ENCODE data around the gene PIK3IP1. TPM values are rescaled to one million over a fixed set of nuclear protein-coding genes. Genes with fewer than 3 reads are reported as not detected.

The PIK3IP1 gene
- total and polyA plus RNA-seq, 10 of the 15 experiments (the other 5 are each of a cell fraction or from before 2014, with no cell fraction given) = 0.77 to 6.5 (median 3.0) TPM

- TF ChIP-seq BCL3 (IDR thresholded peaks at IDR 0.05; ENCODE audit: borderline replicate concordance, insufficient read depth, low read depth, low read length, poor library complexity, severe bottlenecking) = no peak
These were observed 21.3 kb downstream of the PIK3IP1 start (continued) for GRCh38 chr22:31271026-31271425.

GRCh38 chr22:31269892-31270579 is 22.3 kb downstream of the PIK3IP1 start:
- no peaks in the 10 kb centered on the region for H3K79me2 ChIP-seq (ENCODE audit: control insufficient read depth, insufficient read depth, low read length)
- ChIA-PET SMC1A (ENCODE audit: uncharacterized antibody, unreplicated experiment) (interaction anchor here (0.8 to 4.7 kb wide), 7 partner anchors 16 to 507 kb away, joined by 3 to 59 read pairs (median 4); partner anchors contain the start of genes LIMK2 and PIK3IP1), POLR2A (no interaction called here), CTCF (interaction anchor here (1.2 to 6.9 kb wide), 5 partner anchors 11 to 165 kb away, joined by 3 to 115 read pairs (median 4); partner anchors contain the start of gene LIMK2), RAD21 (ENCODE audit: unreplicated experiment) (interaction anchor here (0.8 to 2.3 kb wide), 2 partner anchors 40 to 57 kb away, joined by 3 to 14 read pairs; partner anchors contain the start of gene LIMK2)
- no peak overlapping the region for H3K4me3 ChIP-seq
- ATAC-seq = no peak
- intact Hi-C loops (cut with micrococcal nuclease; ENCODE audit: unreplicated experiment) = loop anchor here (5.0 kb wide), 1 partner anchor 163 kb away; the partner anchor contains the start of gene SELENOM
- no peaks in the 10 kb centered on the region for H3K9me3 ChIP-seq (replicated peaks; ENCODE audit: control insufficient read depth, insufficient read depth, low read length)
- 100% methylated on average over 2 of the region's 3 CpGs for WGBS (ENCODE audit: insufficient coverage, insufficient replicate concordance, low lambda C conversion rate, missing lambda C conversion rate)
- in situ Hi-C loops (cut with MboI) = no loop called here
- no peak overlapping the region for H2AFZ ChIP-seq (ENCODE audit: control insufficient read depth, low read depth, low read length)
- no TSS peak for BruUV-seq (replicated peaks)
- no peak overlapping the region for H3K27ac ChIP-seq (ENCODE audit: control insufficient read depth, insufficient read depth)
- peaks cover 23 to 35% of the 10 kb centered on the region in 2 experiments for H3K36me3 ChIP-seq (ENCODE audit: control insufficient read depth in 2 of 2, insufficient read depth in 2 of 2, low read length in 1 of 2)
- H3K27me3 ChIP-seq (replicated peaks in 1 of 2; ENCODE audit: control insufficient read depth in 2 of 2, insufficient read depth in 2 of 2, low read length in 1 of 2) = no peaks in the 10 kb centered on the region
- H3K9ac ChIP-seq (ENCODE audit: control insufficient read depth, insufficient read depth, low read length) = no peak overlapping the region
- H3K4me2 ChIP-seq (ENCODE audit: control insufficient read depth, insufficient read depth) = no peak overlapping the region
- DNase-seq (ENCODE audit: low read depth, low spot score) = no peak
- no peaks in the 10 kb centered on the region for H3K4me1 ChIP-seq (ENCODE audit: control insufficient read depth, insufficient read depth, low read length)
- no peak for FAIRE-seq
- H4K20me1 ChIP-seq (ENCODE audit: control insufficient read depth, insufficient read depth) = no peaks in the 10 kb centered on the region
- TF ChIP-seq MTA3 (IDR thresholded peaks at IDR 0.05; ENCODE audit: borderline replicate concordance, low read length) (no peak), SIX5 (IDR thresholded peaks at IDR 0.05; ENCODE audit: low read depth, low read length, severe bottlenecking) (no peak), NR2C1 (IDR thresholded peaks at IDR 0.05) (no peak), RCOR1 (conservative IDR thresholded peaks at IDR 0.05; ENCODE audit: low read depth, low read length) (no peak), MEF2B (IDR thresholded peaks at IDR 0.05; ENCODE audit: partially characterized antibody, poor library complexity, severe bottlenecking) (no peak), TCF12 (IDR thresholded peaks at IDR 0.05; ENCODE audit: low read depth, low read length) (no peak), MYB (IDR thresholded peaks at IDR 0.05; ENCODE audit: borderline replicate concordance, low read depth, low read length) (no peak), CEBPZ (IDR thresholded peaks at IDR 0.05; ENCODE audit: low read depth, low read length) (no peak), SREBF2 (IDR thresholded peaks at IDR 0.05; ENCODE audit: low read length) (no peak), STAT3 (IDR thresholded peaks at IDR 0.05; ENCODE audit: low read depth, low read length) (no peak), E2F8 (IDR thresholded peaks at IDR 0.05; ENCODE audit: low read depth, partially characterized antibody) (no peak), POLR2AphosphoS5 (IDR thresholded peaks at IDR 0.05; ENCODE audit: low read length) (no peak)

Measured in GM12878 (cell line).